Right ventricle myocardium inferior (tissue), 1 donor: Measurements from ENCODE around the gene PLVAP. TPM values are rescaled to one million over a fixed set of nuclear protein-coding genes. Genes with fewer than 3 reads are reported as not detected.
"Not testable (repeated sequence)": the region's sequence is repeated elsewhere in the genome, so short reads cannot be mapped to it uniquely, and the experiment has no call there.

Source experiments
- ATAC-seq: fragments of 200-7000 bp; cut with Tn5 transposase; one replicate; pipeline ENCODE4 v1.9.1; 2020; ENCODE audit warnings: mild to moderate bottlenecking, moderate library complexity
- DNase-seq: peaks from one replicate; pipeline ENCODE4 v3.0.0; 2021; ENCODE audit errors: missing footprints
- intact Hi-C: fragments of 100-400 bp; cut with DNase I; formaldehyde crosslinking; loops from one replicate; pipeline ENCODE4 v1.11.0; 2022
- total RNA-seq: library from RNA; stranded (reverse); fragmentation: NEBNext Ultra II Directional; extraction: Animal tissue kit (Norgen Biotek cat#: 25700); gene quantifications from one replicate; pipeline ENCODE4 v1.2.1, GENCODE V29; 2021
- donor health status: DM: no; HTN: yes; CAD: no; lungs with severe emphysema.

Gene PLVAP
- total RNA-seq, 1 donor from 2014 or later: 29.0 TPM

GRCh38 chr19:17365361-17365760 lies 11.8 kb downstream of the PLVAP start:
- no peak for ATAC-seq
- intact Hi-C loops: no loop called here
- no peak for DNase-seq

GRCh38 chr19:17363852-17364605 lies 13.1 kb downstream of the PLVAP start:
- ATAC-seq, DNase-seq, intact Hi-C loops: not testable (repeated sequence)

DNA sequence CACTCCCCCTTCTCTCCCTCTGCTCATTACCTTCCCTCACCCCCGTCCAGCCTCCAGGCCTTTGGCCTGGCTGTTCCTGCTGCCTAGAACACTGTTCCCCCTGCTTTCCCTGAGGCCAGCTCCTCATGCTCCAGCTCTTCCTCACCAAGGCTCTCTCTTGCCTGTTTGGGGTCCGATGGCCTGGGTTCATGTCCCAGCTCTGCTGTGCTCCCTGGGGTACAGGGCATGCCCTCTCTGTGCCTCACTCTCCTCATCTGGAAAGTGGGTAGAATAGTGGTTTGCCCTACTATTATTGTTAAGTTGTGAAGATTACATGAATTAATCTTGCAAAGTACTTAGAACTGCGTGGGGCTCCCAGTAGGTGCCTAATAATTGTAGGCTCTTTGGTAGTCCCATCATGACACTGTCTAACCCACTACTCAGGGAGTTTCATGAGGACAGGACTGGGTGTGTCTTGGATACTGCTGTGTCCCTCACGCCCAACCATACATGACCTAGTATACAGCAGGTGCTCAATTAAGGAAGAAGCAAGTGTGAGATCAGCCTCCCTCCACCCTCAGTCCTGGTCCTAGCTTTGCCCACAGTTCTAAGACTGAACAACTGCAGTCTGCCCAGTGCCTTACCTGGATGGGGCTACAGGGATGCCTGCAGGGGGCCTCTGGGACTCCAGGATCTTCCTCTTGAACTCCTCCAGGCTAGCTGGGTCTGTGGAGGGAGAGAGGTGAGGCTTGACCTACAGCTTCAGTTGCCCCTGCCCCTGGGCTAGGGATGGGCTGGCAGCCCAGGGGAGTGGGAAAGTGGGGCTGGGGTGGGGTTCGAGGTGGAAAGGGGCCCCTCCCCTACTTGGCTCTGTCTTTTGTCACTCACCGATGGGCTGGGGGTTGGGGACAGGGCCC lies 17.0 kb downstream of the PLVAP start:
- DNase-seq (no peak), ATAC-seq (no peak)
- intact Hi-C loops: no loop called here

DNA sequence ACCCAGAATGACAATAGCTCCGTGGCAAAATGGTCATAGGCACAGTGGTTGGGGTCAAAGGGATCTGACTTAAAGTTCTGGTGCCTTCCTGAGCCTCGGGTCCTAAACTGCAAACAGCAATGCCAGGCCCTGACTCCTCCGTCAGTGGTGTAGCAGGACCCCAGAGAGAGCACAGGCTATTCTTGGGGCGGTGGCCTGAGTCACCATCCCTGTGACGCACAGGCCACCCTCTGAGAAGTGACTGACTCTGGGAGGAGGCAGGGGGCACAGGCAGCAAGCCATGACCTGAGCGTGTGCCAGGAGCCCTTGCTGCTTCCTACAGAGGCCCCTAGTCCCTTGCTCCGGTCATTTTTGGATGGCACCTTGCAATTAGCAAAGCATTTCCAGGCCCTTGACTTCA lies 18.7 kb downstream of the PLVAP start:
- intact Hi-C loops: no loop called here
- no peak for DNase-seq
- no peak for ATAC-seq

- no peak for ATAC-seq
- no peak for DNase-seq
- intact Hi-C loops: no loop called here
These were observed 19.4 kb downstream of the PLVAP start for GRCh38 chr19:17357724-17358123.

GRCh38 chr19:17357078-17357666 lies 20.0 kb downstream of the PLVAP start:
- ATAC-seq (no peak), DNase-seq (no peak)
- intact Hi-C loops: no loop called here

DNA sequence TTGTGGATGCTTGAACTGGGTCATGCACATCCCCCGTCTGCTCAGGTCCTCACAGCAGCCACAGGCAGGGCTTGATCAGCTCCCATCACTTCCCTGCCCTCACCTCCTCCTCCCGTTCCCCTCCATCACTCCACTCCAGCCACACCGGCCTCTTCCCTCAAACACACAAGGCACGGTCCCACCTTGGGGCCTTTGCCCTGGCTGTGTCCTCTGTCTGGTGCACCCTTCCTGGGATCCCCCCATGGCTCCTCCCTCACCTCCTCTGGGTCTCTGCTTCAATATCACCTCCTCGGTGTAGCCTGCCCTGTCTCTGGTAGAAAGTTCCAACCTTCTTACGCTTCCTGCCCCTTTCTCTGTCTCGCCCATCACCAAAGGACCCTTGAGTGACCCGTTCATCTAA lies 23.8 kb downstream of the PLVAP start:
- ATAC-seq: no peak
- no peak for DNase-seq
- intact Hi-C loops: no loop called here

GRCh38 chr19:17352608-17353280 lies 24.4 kb downstream of the PLVAP start:
- ATAC-seq (peak; percentile 20), DNase-seq (peak; percentile 65)

GRCh38 chr19:17351815-17352435 lies 25.2 kb downstream of the PLVAP start:
- ATAC-seq (no peak), DNase-seq (no peak)
- intact Hi-C loops: no loop called here

More at GRCh38 chr19:17352608-17353280, 24.4 kb downstream of the PLVAP start:
- intact Hi-C loops: no loop called here

DNA sequence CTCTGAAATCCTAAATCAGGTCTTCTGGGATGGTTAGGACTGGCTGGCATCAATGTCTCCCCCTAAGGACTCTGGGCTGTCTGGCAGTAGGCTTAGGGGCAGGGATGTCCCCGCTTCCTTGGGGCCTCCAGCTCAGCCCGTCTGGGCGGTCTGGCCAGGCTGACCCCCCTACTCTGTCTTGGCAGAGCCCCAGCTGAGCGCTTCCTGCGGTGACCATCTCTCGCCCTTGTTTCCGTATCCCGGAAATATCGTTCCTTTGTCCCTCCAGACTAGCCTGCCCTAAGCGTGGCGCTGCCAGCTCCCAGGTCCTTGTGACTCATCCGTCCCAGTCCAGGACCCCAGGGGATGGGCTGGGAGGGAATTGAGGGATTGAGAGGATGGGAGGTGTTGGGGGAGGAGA lies 28.4 kb downstream of the PLVAP start:
- intact Hi-C loops: loop anchor here (5.0 to 10.0 kb wide), 3 partner anchors 119 to 509 kb away; partner anchors contain the start of gene RPL18A
- ATAC-seq (peak; percentile 65), DNase-seq (peak; percentile 76)

DNA sequence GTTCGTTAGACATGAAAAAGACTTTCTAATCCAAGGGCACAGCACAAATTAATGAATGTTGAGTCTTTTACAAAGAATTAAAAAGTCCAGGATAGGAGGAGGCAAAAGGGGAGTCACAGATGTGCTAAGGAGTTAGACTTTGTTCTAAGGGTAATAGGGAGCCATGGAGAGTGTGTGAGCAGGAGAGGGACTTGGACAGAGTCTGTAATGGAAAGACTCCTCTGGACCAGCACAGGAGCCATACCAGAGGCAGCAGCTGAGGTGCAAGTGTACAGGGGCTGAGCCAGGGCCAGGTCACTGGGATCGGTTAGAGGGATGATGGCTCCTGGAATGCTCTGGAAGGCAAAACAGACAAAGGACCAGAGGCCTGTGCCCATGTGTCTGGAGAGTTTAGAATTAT lies 29.3 kb downstream of the PLVAP start:
- no peak for DNase-seq
- ATAC-seq: no peak
- intact Hi-C loops: loop anchor here (5.0 to 10.0 kb wide), 3 partner anchors 119 to 509 kb away; partner anchors contain the start of gene RPL18A

- DNase-seq: no peak
- peak; percentile 40 for ATAC-seq
- intact Hi-C loops: loop anchor here (5.0 to 10.0 kb wide), 3 partner anchors 120 to 510 kb away; partner anchors contain the start of gene RPL18A
These were observed 29.8 kb downstream of the PLVAP start for GRCh38 chr19:17347361-17347760.

DNA sequence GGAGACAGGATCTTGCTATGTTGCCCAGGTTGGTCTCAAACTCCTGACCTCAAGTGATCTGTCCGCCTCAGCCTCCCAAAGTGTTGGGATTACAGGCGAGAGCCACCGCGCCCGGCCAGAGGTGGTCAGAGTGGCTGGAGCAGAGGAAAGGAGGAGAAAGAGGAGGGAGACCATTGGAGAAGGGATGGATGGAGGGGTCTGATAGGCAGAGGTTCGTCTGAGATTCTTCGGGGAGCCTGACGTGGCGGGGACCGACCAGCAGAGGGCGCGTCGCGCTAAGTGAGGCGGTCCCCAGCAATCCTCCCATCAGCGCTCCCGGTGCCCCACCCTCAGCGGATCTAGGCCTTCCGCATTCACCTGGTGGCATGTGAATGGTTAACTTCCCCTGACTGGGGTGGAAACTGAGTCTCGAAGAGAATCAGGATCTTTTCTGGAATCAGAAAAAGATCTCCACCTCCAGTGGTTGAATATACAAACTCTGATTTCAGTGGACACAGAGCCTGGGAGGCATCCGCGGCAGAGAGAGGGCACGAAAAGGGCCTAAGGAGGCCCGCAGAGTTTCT lies 31.0 kb downstream of the PLVAP start:
- ATAC-seq (peak; percentile 72), DNase-seq (peak; percentile 89)
- intact Hi-C loops: loop anchor here (1.0 to 10.0 kb wide), 4 partner anchors 40 to 511 kb away; partner anchors contain the start of gene RPL18A

GRCh38 chr19:17341845-17342244 lies 35.3 kb downstream of the PLVAP start:
- intact Hi-C loops: loop anchor here (10.0 kb wide), 1 partner anchor 443 kb away; no protein-coding TSS in a partner anchor
- ATAC-seq: no peak
- DNase-seq: no peak

DNA sequence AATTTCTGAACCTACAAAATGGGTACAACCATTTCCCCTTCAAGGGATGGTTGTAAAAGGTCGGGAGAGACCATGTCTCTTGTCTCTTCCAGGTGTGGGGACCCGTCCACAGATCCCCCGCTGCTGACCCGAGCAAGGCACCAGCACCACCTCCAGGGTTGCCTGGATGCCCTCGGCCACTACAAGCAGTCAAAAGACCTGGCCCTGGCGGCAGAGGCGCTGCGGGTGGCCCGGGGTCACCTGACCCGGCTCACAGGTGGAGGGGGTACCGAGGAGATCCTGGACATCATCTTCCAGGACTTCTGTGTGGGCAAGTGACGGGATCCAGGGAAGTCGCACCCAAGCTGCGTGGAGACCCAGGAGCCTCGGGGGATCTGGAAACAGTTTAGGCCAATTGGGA lies 35.8 kb downstream of the PLVAP start:
- DNase-seq (no peak), ATAC-seq (no peak)
- intact Hi-C loops: loop anchor here (10.0 kb wide), 1 partner anchor 443 kb away; no protein-coding TSS in a partner anchor

GRCh38 chr19:17340871-17341357 lies 36.2 kb downstream of the PLVAP start:
- intact Hi-C loops: loop anchor here (10.0 kb wide), 1 partner anchor 444 kb away; no protein-coding TSS in a partner anchor
- DNase-seq: no peak
- ATAC-seq: no peak

DNA sequence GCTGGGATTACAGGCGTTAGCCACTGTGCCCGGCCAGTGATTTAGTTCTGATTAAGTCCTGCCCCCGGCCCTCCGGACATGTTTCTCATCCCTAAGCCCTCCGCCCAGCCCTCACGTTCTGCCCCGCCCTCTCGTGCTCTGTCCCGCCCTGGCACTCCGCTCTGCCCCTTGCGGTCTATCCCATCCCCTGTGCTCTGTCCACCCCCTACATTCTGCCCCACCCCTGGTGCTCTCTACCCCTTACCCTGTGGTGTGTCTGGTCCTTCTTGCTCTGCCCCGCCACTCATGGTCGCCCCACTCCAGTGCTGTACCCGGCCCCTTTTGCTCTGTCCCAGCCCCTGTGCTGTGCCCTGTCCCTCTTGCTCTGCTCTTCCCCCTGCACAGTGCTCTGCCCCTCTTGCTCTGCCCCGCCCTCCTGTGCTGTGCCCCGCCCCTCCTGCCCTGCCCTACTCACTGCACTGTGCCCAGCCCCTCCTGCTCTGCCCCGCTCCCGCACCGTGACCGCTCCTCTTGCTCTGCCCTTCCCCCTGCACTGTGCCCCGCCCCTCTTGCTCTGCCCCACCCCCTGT lies 36.8 kb downstream of the PLVAP start:
- no peak for ATAC-seq
- peak; percentile 65 for DNase-seq
- intact Hi-C loops: loop anchor here (10.0 kb wide), 1 partner anchor 444 kb away; no protein-coding TSS in a partner anchor
